HG02763 (cell line): ENCODE data around the gene DOK7.
"Not testable (repeated sequence)": the region's sequence is repeated elsewhere in the genome, so short reads cannot be mapped to it uniquely, and the experiment has no call there.

Experiments
- ATAC-seq: cut with Tn5 transposase; IDR thresholded peaks from one replicate; pipeline ENCODE4 v1.9.1; 2021; ENCODE audit warnings: mild to moderate bottlenecking, moderate library complexity; ENCODE audit not compliant: unreplicated experiment

DOK7 gene

GRCh38 chr4:3501126-3501824 is 38.2 kb downstream of the DOK7 start:
- no peak for ATAC-seq

DNA sequence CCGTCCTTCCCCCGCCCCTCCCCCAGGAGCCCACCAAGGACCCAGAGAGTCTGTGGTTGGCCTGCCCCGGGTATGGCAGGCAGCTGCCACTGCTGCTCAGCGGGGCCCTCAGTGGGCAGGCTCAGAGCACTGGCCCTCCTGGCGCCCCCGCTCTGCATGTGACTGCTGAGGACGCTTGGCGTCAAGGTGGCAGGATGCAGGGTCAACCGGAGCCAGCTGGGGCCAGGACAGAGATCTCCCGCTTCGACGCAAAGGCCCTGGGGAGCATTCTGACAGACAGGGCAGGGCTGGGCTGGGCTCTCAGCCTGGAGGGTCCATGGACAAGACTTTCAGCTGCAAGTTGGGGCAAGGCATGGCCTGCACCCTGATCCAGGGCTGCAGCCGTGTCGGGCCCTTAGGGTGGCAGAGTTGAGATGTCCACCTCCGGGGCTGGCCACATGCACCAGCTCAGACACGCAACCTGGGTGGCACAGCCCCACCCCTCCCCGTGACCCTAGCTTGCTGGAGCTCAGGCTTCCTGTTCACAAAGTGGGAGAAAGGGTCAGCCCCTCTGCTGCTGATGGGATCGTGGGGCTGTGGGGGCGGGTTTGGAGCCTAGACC is 38.8 kb downstream of the DOK7 start:
- ATAC-seq: no peak

GRCh38 chr4:3502941-3503936 is 40.1 kb downstream of the DOK7 start:
- no peak for ATAC-seq

DNA sequence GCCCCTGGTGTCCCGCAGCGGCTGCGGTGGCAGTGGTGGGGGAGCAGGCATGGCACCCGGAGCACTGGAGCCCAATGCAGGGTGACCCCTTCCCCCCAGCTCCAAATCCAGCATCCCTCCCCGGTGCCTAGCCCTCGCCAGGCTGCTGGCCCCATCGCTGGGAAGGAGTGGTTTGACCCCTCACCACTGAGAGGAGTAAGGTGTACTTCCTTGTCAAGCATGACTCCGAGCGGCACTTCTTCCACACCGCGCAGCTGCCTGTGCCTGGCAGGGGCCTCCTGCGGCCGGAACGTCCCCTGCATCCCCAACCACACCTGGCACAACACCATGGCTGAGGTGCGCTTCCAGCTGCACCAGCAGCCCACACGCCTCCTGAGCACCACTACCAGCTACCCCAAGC is 42.1 kb downstream of the DOK7 start:
- no peak for ATAC-seq

GRCh38 chr4:3508542-3508941 is 45.4 kb downstream of the DOK7 start:
- no peak for ATAC-seq

DNA sequence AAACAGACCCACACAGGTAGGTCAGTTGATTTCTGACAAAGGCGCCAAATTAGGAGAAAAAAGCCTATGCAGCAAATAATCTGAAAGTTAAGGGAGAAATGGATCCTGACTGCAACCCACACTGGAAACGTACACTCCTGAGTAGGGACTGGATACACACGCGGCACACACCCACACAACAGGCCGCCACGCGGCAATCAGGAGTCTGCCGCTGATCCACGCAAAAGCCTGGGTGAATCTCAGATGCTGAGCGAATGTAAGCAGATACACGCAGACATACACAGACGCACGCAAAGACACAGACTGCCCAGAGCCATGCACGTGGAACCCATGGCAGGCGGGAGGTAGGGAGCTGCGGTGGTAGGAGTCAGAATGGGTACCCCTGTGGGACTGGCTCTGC is 47.4 kb downstream of the DOK7 start:
- no peak for ATAC-seq

DNA sequence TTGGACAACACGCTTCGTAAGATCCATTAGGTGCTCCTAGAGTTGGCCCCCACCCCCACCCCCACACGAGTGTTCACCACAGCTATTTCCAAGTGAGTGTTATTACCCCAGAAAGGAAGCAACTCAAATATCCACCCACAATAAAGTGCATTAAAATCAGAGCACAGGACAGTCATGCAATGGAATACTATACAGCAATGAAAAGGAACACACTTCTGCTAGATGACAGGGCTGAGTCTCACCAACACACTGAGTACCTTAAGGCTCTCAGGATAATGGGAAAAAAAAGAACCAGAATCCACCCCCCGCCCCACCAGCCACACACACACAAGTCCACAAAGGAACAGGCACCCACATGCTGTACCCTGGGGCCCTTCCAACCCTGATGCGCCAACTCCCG is 48.1 kb downstream of the DOK7 start:
- ATAC-seq: no peak

DNA sequence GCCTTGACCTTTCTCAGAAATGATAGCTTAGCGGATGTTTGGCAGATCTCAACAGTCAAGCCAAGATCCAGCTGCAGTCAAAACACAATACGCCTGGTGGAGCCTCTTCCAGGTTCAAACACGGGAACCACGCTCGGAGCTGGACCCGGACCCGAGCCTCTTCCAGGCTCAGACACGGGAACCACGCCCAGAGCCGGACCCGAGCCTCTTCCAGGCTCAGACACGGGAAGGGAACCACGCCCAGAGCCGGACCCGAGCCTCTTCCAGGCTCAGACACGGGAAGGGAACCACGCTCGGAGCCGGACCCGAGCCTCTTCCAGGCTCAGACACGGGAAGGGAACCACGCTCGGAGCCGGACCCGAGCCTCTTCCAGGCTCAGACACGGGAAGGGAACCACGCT is 48.5 kb downstream of the DOK7 start:
- not testable (repeated sequence) for ATAC-seq

DNA sequence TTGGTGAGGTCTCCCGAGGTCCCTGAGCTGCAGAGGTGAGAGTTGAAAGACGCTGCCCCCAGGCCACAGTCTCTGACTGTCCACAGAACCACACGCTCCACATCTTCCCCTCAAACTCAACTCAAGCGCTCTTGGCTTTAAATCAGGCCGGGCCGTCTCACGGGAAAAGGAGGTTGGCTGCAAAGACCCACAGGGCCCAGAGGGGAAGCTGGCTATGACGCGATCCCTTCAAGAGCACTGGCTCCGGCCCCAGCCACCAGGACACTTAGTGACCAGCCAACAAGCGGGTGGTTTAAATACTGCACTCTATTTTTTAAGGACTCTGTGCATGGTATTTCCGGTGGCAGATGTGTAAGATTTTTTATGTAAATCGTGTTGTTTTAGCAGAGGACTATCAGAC is 49.2 kb downstream of the DOK7 start:
- ATAC-seq: no peak

- no peak for ATAC-seq
Measured at GRCh38 chr4:3512719-3513118, 49.6 kb downstream of the DOK7 start.

DNA sequence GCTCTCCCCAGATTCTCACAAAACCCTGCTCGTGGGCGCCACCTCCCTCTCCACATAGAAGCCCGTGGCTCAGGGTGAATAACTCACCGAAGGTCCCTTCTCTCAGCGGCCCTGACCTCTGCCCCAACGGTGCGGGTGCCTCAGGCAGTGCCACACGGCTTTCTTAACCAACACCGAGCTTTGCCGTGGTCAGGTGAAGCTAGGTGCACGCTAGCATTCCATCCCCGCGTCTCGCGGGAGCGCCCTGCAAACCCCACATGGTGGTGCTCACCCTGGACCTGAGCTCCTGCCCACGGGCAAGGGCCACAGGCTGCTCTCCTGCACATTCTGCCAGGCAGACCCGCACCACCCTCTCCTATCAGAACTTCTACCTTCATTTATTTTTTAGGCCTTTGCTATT is 50.7 kb downstream of the DOK7 start:
- ATAC-seq: no peak

- no peak for ATAC-seq
Measured at GRCh38 chr4:3514221-3514780, 51.2 kb downstream of the DOK7 start.

DNA sequence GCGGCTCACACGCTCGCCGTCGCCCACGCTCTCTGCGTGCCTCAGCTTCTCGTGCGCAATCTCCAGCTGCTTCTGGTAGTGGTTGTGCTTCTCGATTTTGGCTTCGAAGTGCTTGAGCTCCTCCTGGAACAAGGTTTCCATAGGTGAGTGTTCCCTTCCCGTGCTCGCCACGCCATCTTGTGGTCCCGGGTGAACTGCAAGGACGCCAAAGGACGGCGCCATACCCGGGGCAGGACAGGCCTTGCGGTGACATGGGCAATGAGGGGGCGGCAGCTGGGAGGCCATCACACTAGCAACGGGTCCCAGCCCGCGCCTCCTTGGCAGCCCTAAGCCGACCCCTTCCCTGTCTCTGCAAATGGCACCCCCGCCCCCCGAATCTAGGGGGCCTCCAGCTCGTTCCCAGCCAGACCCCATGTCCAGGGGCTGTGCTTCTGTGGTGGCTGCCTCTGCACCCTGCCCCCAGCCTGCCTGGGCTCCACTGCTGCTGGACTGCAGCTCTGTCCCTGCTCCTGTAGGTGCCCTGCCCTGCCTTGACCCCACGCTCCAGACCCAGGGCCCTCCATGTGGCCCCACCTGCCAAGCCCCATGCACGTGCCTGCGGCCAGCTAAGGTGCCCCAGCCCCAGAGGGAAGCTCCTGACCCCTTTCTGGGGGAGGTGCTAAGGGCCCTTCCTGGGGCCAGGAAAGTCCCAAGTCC is 51.8 kb downstream of the DOK7 start:
- no peak for ATAC-seq

DNA sequence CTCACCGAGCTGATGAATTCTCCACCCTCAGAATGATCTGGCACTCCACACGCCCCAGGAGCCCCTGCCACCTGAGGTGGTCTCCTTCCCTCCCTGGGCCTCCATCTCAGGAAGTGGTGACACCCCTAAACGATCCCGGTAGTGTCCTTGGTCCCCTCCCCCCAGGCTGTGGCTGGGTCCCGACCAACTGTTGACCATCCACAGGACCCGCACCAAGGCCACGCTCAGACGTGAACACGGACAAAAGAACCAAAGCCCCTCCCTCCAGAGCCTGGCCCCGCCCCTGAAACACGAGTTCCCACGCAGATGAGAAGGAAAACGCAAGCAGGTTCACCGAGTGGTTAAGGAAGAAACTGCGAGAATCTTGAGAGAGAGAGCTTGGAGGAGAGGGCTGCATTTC is 52.5 kb downstream of the DOK7 start:
- ATAC-seq: no peak

DNA sequence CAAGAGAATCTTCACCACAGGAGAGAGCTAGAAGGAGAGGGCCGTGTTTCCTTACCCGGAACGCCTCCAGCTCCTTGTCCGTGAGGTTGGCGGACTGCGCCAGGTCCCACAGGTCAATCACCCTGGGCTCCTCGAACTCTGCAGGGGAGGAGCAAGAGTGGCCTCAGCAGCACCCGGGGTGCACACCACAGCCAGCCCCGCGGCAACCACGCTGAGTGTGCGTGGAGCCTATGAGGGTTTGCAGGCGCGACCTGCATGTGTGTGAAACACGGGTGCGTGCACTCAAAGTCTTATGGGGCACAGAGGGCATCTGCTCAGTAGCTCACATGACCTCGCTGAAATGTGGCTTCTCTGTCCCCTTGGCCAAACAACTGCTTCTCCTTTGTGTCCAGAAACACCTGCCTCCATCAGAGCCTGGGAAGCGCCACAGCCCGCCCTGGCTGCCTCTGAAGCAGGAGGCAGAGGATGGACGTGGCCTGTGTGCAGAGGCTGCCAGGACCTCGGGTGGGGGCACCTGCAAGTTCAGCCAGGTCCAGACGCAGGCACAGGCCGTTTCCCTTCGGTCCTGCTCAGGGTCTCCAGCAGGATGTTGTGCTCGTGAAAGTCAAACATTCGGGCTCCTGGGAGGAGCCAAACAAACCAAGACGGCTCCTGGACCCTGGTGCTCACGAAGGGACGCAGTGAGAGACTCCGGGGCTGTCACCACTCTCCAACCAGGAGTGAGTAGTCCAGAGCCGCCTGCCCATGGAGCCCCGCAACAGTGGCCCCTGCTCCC is 53.1 kb downstream of the DOK7 start:
- no peak for ATAC-seq

DNA sequence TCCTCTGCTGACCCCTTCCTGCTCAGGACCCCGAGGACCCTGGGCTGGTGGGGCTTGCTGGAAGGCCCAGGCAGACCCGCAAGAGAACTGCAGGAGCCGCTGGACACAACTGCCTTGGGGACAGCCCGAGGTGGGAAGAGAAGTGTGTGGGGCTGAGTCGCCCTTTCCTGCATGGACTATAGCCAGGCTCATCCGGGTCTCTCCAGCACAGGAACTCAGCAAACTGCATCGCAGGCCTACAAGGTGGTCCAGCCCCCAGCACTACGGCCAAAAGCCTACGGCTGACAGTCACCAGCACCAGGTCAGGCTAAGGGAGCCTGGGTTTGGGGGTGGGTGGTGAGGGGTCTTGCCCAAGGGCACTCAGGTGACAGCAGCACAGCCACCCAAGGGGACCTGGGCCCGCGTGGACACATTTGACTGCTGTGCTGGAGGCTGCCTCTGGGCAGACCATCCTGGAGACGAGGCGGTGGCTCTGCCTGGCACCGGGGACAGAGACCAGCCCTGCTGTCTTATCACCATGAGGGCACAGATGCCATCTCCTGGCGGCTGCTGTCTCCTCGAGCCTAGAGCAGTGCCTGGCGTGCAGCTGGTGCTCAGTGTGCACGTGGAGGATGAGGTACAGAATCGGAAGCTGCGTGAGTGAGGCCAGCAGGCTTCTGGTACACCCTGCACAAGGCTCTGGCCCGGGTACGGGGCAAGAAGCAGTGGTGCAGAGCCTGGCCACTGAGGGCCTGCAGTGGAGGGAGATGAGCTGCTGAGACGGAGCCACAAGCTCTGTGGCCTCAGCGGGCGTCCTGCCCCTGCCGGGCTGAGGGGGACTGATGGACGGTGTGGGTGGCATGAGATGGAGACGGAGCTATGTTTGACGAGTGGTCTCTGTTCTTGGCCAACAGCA is 54.0 kb downstream of the DOK7 start:
- no peak for ATAC-seq

GRCh38 chr4:3517731-3518510 is 54.8 kb downstream of the DOK7 start:
- no peak for ATAC-seq

DNA sequence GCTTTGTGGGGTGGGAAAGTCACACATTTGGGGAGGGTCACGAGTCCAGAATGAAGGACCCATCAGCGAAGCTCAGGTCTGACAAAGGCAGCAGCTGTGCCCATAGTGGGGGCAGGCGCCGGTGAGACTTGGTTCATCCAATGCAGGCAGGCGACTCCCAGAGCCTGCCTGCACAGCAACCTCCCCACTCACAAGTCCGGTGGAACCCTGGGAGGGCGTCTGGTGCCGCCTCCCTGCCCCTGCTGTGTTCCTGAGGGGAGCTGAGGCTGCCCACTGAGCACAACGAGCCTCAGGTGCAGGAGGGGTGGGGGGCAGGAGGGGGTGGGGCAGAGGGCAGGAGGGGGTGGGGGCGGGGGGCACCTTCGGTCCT is 55.4 kb downstream of the DOK7 start:
- no peak for ATAC-seq
